Neural cell (in vitro differentiated cells): ENCODE data around the gene VARS2. TPM values are rescaled to one million over a fixed set of nuclear protein-coding genes. Genes with fewer than 3 reads are reported as not detected.
"Not testable (repeated sequence)": the region's sequence is repeated elsewhere in the genome, so short reads cannot be mapped to it uniquely, and the experiment has no call there.

Source experiments
- H2AFZ ChIP-seq: fragments of 200-600, 300-800 bp; sonication (generic), shearing (Covaris generic); 2 replicates; pipeline ENCODE4 v1.6.0; 2014; ENCODE audit warnings: low read depth, mild to moderate bottlenecking, antibody characterized with exemption, low read length, moderate library complexity
- H3F3A ChIP-seq: fragments of 200-600 bp; shearing (Covaris generic); 2 replicates; pipeline ENCODE4 v1.6.1; 2016; ENCODE audit warnings: mild to moderate bottlenecking, moderate library complexity, mixed read lengths, antibody characterized with exemption, low read length; ENCODE audit not compliant: insufficient read depth, poor library complexity, severe bottlenecking
- H3K27ac ChIP-seq: fragments of 200-600, 300-800 bp; sonication (generic), shearing (Covaris generic); 2 replicates; pipeline ENCODE4 v1.5.1; 2014; ENCODE audit warnings: mild to moderate bottlenecking, low read length, moderate library complexity
- H3K27me3 ChIP-seq: fragments of 300-800, 200-600 bp; sonication (generic), shearing (Covaris generic); 2 replicates; pipeline ENCODE4 v1.6.0; 2014; ENCODE audit warnings: mild to moderate bottlenecking, low read depth, low read length, moderate library complexity; ENCODE audit not compliant: insufficient read depth
- H3K36me3 ChIP-seq: fragments of 300-800, 200-600 bp; sonication (generic), shearing (Covaris generic); 2 replicates; pipeline ENCODE4 v1.5.1; 2014; ENCODE audit warnings: mild to moderate bottlenecking, antibody characterized with exemption, low read length, moderate library complexity; ENCODE audit not compliant: insufficient read depth
- H3K4me2 ChIP-seq: fragments of 300-800, 200-600 bp; sonication (generic), shearing (Covaris generic); 2 replicates; pipeline ENCODE4 v1.6.0; 2014; ENCODE audit warnings: mild to moderate bottlenecking, low read length
- H3K4me3 ChIP-seq: fragments of 300-800, 200-600 bp; sonication (generic), shearing (Covaris generic); 2 replicates; pipeline ENCODE4 v1.5.1; 2014; ENCODE audit warnings: mild to moderate bottlenecking, low read length, moderate library complexity
- H3K79me2 ChIP-seq: fragments of 200-600 bp; shearing (Covaris generic); replicated peaks from 2 replicates; pipeline ENCODE4 v1.6.0; 2014; ENCODE audit warnings: mild to moderate bottlenecking, low read length, moderate library complexity; ENCODE audit not compliant: insufficient read depth
- H3K9ac ChIP-seq: fragments of 300-800, 200-600 bp; sonication (generic), shearing (Covaris generic); 2 replicates; pipeline ENCODE4 v1.6.1; 2016; ENCODE audit warnings: mild to moderate bottlenecking, low read length, mixed read lengths
- H3K9me2 ChIP-seq: fragments of 200-600 bp; shearing (Covaris generic); 2 replicates; pipeline ENCODE4 v1.6.1; 2016; ENCODE audit warnings: mild to moderate bottlenecking, low read length, mixed read lengths; ENCODE audit not compliant: insufficient read depth
- H3K9me3 ChIP-seq: fragments of 200-600, 300-800 bp; sonication (generic), shearing (Covaris generic); 2 replicates; pipeline ENCODE4 v1.6.1; 2016; ENCODE audit warnings: mild to moderate bottlenecking, mixed run types, low read length, moderate library complexity, mixed read lengths
- H4K20me1 ChIP-seq: fragments of 200-600 bp; shearing (Covaris generic); 2 replicates; pipeline ENCODE4 v1.6.1; 2016; ENCODE audit warnings: mild to moderate bottlenecking, mixed run types; ENCODE audit not compliant: insufficient read depth
- EP300 ChIP-seq: fragments of 450-650 bp; conservative IDR thresholded peaks from 2 replicates; pipeline ENCODE4 v1.6.1; 2014; ENCODE audit warnings: antibody characterized with exemption, mild to moderate bottlenecking, moderate library complexity; ENCODE audit not compliant: poor library complexity, severe bottlenecking
- EZH2 ChIP-seq: fragments of 200-600, 300-800 bp; shearing (Covaris generic), sonication (generic); IDR thresholded peaks from 2 replicates; pipeline ENCODE4 v1.6.1; 2014; ENCODE audit warnings: antibody characterized with exemption, low read length, borderline replicate concordance, mild to moderate bottlenecking; ENCODE audit not compliant: insufficient read depth, poor library complexity, severe bottlenecking
- MXI1 ChIP-seq: fragments of 450-650 bp; conservative IDR thresholded peaks from 2 replicates; pipeline ENCODE4 v1.6.1; 2014; ENCODE audit warnings: antibody characterized with exemption, mild to moderate bottlenecking; ENCODE audit not compliant: poor library complexity, severe bottlenecking
- POLR2AphosphoS5 ChIP-seq: IDR thresholded peaks from 2 replicates; pipeline ENCODE4 v1.6.1; 2012
- RAD21 ChIP-seq: fragments of 450-650 bp; conservative IDR thresholded peaks from 2 replicates; pipeline ENCODE4 v1.6.1; 2014; ENCODE audit warnings: antibody characterized with exemption, mild to moderate bottlenecking, moderate library complexity
- REST ChIP-seq: IDR thresholded peaks from 2 replicates; pipeline ENCODE4 v1.6.1; 2012; ENCODE audit warnings: borderline replicate concordance
- SMC3 ChIP-seq: fragments of 450-650 bp; conservative IDR thresholded peaks from 2 replicates; pipeline ENCODE4 v1.6.1; 2014; ENCODE audit warnings: antibody characterized with exemption, mild to moderate bottlenecking, moderate library complexity; ENCODE audit not compliant: poor library complexity
- TAF1 ChIP-seq: IDR thresholded peaks from 2 replicates; pipeline ENCODE4 v1.6.1; 2012; ENCODE audit warnings: low read depth
- polyA plus RNA-seq: library from polyadenylated mRNA; depleted of rRNA; stranded (reverse); fragments of >200 nt; gene quantifications from 2 replicates; pipeline ENCODE4 v1.2.3, GENCODE V29; 2014
- TF ChIP-seq, protein P1 (sequence below): fragments of 450-650 bp; IDR thresholded peaks from 2 replicates; pipeline ENCODE4 v1.5.1; 2014; ENCODE audit warnings: antibody characterized with exemption, mild to moderate bottlenecking, moderate library complexity; ENCODE audit not compliant: poor library complexity, severe bottlenecking

Gene VARS2
- polyA plus RNA-seq, 1 donor from 2014 or later: 93.4 TPM

GRCh38 chr6:30901436-30901835 is 12.6 kb upstream of the VARS2 start:
- H3K9me3 ChIP-seq: no peaks in the 10 kb centered on the region
- H3K9me2 ChIP-seq: no peaks in the 10 kb centered on the region
- no peaks in the 10 kb centered on the region for H3K36me3 ChIP-seq
- H3F3A ChIP-seq: no peaks in the 10 kb centered on the region
- no peak overlapping the region for H3K4me3 ChIP-seq
- no peak overlapping the region for H3K4me2 ChIP-seq
- H4K20me1 ChIP-seq: no peaks in the 10 kb centered on the region
- no peaks in the 10 kb centered on the region for H3K79me2 ChIP-seq
- H3K27me3 ChIP-seq: no peaks in the 10 kb centered on the region
- H3K9ac ChIP-seq: no peak overlapping the region
- no peak for TF ChIP-seq MXI1
- no peak for TF ChIP-seq RAD21
- TF ChIP-seq REST: no peak
- TF ChIP-seq TAF1: no peak
- TF ChIP-seq, protein P1, sequence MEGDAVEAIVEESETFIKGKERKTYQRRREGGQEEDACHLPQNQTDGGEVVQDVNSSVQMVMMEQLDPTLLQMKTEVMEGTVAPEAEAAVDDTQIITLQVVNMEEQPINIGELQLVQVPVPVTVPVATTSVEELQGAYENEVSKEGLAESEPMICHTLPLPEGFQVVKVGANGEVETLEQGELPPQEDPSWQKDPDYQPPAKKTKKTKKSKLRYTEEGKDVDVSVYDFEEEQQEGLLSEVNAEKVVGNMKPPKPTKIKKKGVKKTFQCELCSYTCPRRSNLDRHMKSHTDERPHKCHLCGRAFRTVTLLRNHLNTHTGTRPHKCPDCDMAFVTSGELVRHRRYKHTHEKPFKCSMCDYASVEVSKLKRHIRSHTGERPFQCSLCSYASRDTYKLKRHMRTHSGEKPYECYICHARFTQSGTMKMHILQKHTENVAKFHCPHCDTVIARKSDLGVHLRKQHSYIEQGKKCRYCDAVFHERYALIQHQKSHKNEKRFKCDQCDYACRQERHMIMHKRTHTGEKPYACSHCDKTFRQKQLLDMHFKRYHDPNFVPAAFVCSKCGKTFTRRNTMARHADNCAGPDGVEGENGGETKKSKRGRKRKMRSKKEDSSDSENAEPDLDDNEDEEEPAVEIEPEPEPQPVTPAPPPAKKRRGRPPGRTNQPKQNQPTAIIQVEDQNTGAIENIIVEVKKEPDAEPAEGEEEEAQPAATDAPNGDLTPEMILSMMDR: no peak
- no peak for TF ChIP-seq POLR2AphosphoS5
- no peak for TF ChIP-seq EZH2
- no peak for TF ChIP-seq SMC3
- no peak for TF ChIP-seq EP300
- H2AFZ ChIP-seq: no peak overlapping the region
- H3K27ac ChIP-seq: no peak overlapping the region

- H3F3A ChIP-seq, H3K4me3 ChIP-seq, H3K27ac ChIP-seq, H3K9me2 ChIP-seq, H3K9me3 ChIP-seq, H3K4me2 ChIP-seq, H2AFZ ChIP-seq, H3K9ac ChIP-seq, H3K36me3 ChIP-seq, H4K20me1 ChIP-seq, H3K27me3 ChIP-seq, H3K79me2 ChIP-seq: not testable (repeated sequence)
Observed at GRCh38 chr6:30902196-30902595, 11.8 kb upstream of the VARS2 start.

DNA sequence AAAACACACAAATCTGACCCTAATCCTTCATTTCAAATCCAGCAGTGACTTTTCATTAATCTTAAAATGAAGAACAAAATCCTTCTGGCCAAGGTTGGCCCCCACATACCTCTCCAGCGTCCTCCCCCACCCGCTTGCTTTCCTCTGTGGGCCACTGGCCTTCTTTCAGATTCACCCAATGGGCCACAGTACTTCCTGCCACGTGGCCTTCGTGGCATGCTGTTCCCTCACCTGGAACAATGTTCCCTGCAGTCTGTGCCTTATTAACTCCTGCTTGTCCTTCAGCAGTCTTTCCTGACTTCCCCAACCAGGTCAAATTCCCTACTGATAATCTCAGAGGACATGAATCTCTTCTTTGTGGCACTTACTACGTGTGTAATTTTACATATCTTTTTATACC is 11.3 kb upstream of the VARS2 start:
- no peak for TF ChIP-seq EP300
- TF ChIP-seq MXI1: no peak
- TF ChIP-seq SMC3: no peak
- no peak for TF ChIP-seq REST
- TF ChIP-seq EZH2: no peak
- no peak for TF ChIP-seq POLR2AphosphoS5
- TF ChIP-seq, protein P1: no peak
- TF ChIP-seq RAD21: no peak
- no peak for TF ChIP-seq TAF1
- no peaks in the 10 kb centered on the region for H3F3A ChIP-seq
- no peaks in the 10 kb centered on the region for H3K27me3 ChIP-seq
- no peaks in the 10 kb centered on the region for H3K36me3 ChIP-seq
- no peak overlapping the region for H3K27ac ChIP-seq
- no peaks in the 10 kb centered on the region for H3K9me3 ChIP-seq
- H4K20me1 ChIP-seq: no peaks in the 10 kb centered on the region
- no peak overlapping the region for H3K4me3 ChIP-seq
- H2AFZ ChIP-seq: no peak overlapping the region
- no peaks in the 10 kb centered on the region for H3K9me2 ChIP-seq
- H3K9ac ChIP-seq: no peak overlapping the region
- no peaks in the 10 kb centered on the region for H3K79me2 ChIP-seq
- H3K4me2 ChIP-seq: no peak overlapping the region
